HepG2 (cell line): Measurements from ENCODE around the gene GPR31. TPM values are rescaled to one million over a fixed set of nuclear protein-coding genes. Genes with fewer than 3 reads are reported as not detected.

Source experiments
- ATAC-seq: fragments of 200-7000 bp; cut with Tn5 transposase; 3 replicates; pipeline ENCODE4 v1.9.1; 2020; ENCODE audit warnings: mild to moderate bottlenecking, moderate library complexity
- BruUV-seq: library from RNA; stranded (reverse); fragments of 400-500 nt; replicated peaks from 2 replicates; lab custom pipeline; 2021; lab: Mats Ljungman, UMichigan
- CTCF ChIA-PET: fragments of 300-600 bp; formaldehyde crosslinking; extraction: SDS; loops from one replicate; lab custom pipeline; 2021; ENCODE audit warnings: low total read pairs, inconsistent platforms, low intra/inter-chr PET ratio; lab: Yijun Ruan, JAX
- POLR2A ChIA-PET: fragments of 350-600 bp; sonication (Branson Sonifier 250); formaldehyde crosslinking; loops from one replicate; lab custom pipeline; 2020; ENCODE audit warnings: antibody characterized with exemption, inconsistent platforms; lab: Yijun Ruan, JAX
- DNase-seq: peaks from one replicate; pipeline ENCODE4 v3.0.0-alpha.2; 2015; ENCODE audit warnings: low spot score
- FAIRE-seq: peaks from 3 replicates; lab custom pipeline; 2011; peaks lifted over from hg19 to GRCh38; lab: Jason Lieb, UNC
- H2AFZ ChIP-seq: one replicate; pipeline ENCODE4 v1.6.1; 2011; ENCODE audit warnings: low read length, inconsistent platforms
- H3K27ac ChIP-seq: fragments of 300-600 bp; 3 replicates; pipeline ENCODE4 v1.8.0; 2011; ENCODE audit warnings: mixed run types, mild to moderate bottlenecking, mixed read lengths, low read length, inconsistent platforms; ENCODE audit not compliant: insufficient read depth; ENCODE audit errors: extremely low read length
- H3K27me3 ChIP-seq, 2 experiments: fragments of 200-600 bp in 1 of 2; 2 replicates in 1 of 2; 3 replicates in 1 of 2; pipeline versions ENCODE4 v1.6.0 to v1.8.0; 2011; ENCODE audit warnings: low read length in 2 of 2, mild to moderate bottlenecking in 2 of 2, moderate library complexity in 2 of 2, inconsistent platforms in 1 of 2; ENCODE audit not compliant: insufficient read depth in 2 of 2, control insufficient read depth in 1 of 2
- H3K36me3 ChIP-seq, 2 experiments: fragments of 200-600 bp in 1 of 2; replicated peaks in 1 of 2; 2 replicates in 1 of 2; 3 replicates in 1 of 2; pipeline versions ENCODE4 v1.5.1 to v1.8.0; 2011; ENCODE audit warnings: low read length in 2 of 2, inconsistent platforms in 1 of 2; ENCODE audit not compliant: insufficient read depth in 2 of 2, control insufficient read depth in 1 of 2
- H3K4me1 ChIP-seq: 2 replicates; pipeline ENCODE4 v1.5.1; 2012; ENCODE audit warnings: low read length, inconsistent platforms; ENCODE audit not compliant: insufficient read depth
- H3K4me2 ChIP-seq: 2 replicates; pipeline ENCODE4 v1.6.0; 2011; ENCODE audit warnings: low read depth, low read length, inconsistent platforms
- H3K4me3 ChIP-seq, 3 experiments: fragments of 200-600 bp in 1 of 3; sonication (generic), shearing (Covaris generic) in 1 of 3; replicated peaks in 1 of 3; 2 replicates each; pipeline ENCODE4 v1.5.1; 2011 to 2016; ENCODE audit warnings: low read length in 3 of 3, inconsistent platforms in 2 of 3, low read depth in 2 of 3, mild to moderate bottlenecking in 2 of 3, control low read depth in 1 of 3, mixed read lengths in 1 of 3; ENCODE audit not compliant: insufficient read depth in 1 of 3
- H3K79me2 ChIP-seq: one replicate; pipeline ENCODE4 v1.6.1; 2011; ENCODE audit warnings: low read length, inconsistent platforms; ENCODE audit not compliant: insufficient read depth
- H3K9ac ChIP-seq: 2 replicates; pipeline ENCODE4 v1.6.0; 2011; ENCODE audit warnings: mild to moderate bottlenecking, low read depth, low read length, inconsistent platforms; ENCODE audit not compliant: insufficient read depth
- H3K9me3 ChIP-seq: 2 replicates; pipeline ENCODE4 v1.5.1; 2012; ENCODE audit warnings: mild to moderate bottlenecking, low read length
- H4K20me1 ChIP-seq: 2 replicates; pipeline ENCODE4 v1.6.0; 2011; ENCODE audit warnings: inconsistent platforms, mild to moderate bottlenecking, low read length, moderate library complexity; ENCODE audit not compliant: insufficient read depth
- AKAP8 ChIP-seq: sonication (generic); formaldehyde crosslinking; IDR thresholded peaks from 2 replicates; pipeline ENCODE4 v1.5.1; 2020; ENCODE audit warnings: mild to moderate bottlenecking, missing genetic modification reagents
- DNMT1 ChIP-seq: sonication (generic); formaldehyde crosslinking; IDR thresholded peaks from 2 replicates; pipeline ENCODE4 v1.5.1; 2020; ENCODE audit warnings: mild to moderate bottlenecking, missing genetic modification reagents
- FOXO1 ChIP-seq: sonication (generic); formaldehyde crosslinking; IDR thresholded peaks from 2 replicates; pipeline ENCODE4 v1.4.0; 2020; ENCODE audit warnings: missing genetic modification reagents
- HNRNPLL ChIP-seq: fragments of 200-400 bp; formaldehyde crosslinking; IDR thresholded peaks from 2 replicates; pipeline ENCODE4 v1.6.1; 2017; ENCODE audit warnings: mild to moderate bottlenecking, low read depth, low read length; ENCODE audit not compliant: poor library complexity, severe bottlenecking
- ISL2 ChIP-seq: sonication (generic); formaldehyde crosslinking; IDR thresholded peaks from 2 replicates; pipeline ENCODE4 v1.5.0; 2020; ENCODE audit warnings: missing genetic modification reagents
- KLF6 ChIP-seq: IDR thresholded peaks from 2 replicates; pipeline ENCODE4 v1.8.0; 2016; ENCODE audit warnings: missing biosample characterization, missing genetic modification reagents
- MEIS1 ChIP-seq: sonication (generic); formaldehyde crosslinking; IDR thresholded peaks from 2 replicates; pipeline ENCODE4 v1.9.0; 2021; ENCODE audit warnings: mild to moderate bottlenecking, missing genetic modification reagents, moderate library complexity, borderline replicate concordance
- MIER3 ChIP-seq: IDR thresholded peaks from 2 replicates; pipeline ENCODE4 v1.6.1; 2016; ENCODE audit warnings: missing compliant biosample characterization, borderline replicate concordance
- RCOR2 ChIP-seq: IDR thresholded peaks from 2 replicates; pipeline ENCODE4 v1.6.1; 2016; ENCODE audit warnings: missing biosample characterization, missing genetic modification reagents
- SPEN ChIP-seq: sonication (generic); formaldehyde crosslinking; IDR thresholded peaks from 2 replicates; pipeline ENCODE4 v1.5.1; 2020; ENCODE audit warnings: low read depth, mild to moderate bottlenecking, missing genetic modification reagents
- SUZ12 ChIP-seq: fragments of 150-350 bp; IDR thresholded peaks from 2 replicates; pipeline ENCODE4 v1.6.1; 2014; ENCODE audit warnings: low read depth, low read length
- ZFX ChIP-seq: sonication (generic); formaldehyde crosslinking; IDR thresholded peaks from 2 replicates; pipeline ENCODE4 v1.4.0; 2020; ENCODE audit warnings: mild to moderate bottlenecking, low read depth, missing genetic modification reagents, moderate library complexity
- ZNF124 ChIP-seq: sonication (generic); formaldehyde crosslinking; IDR thresholded peaks from 2 replicates; pipeline ENCODE4 v1.4.0; 2020; ENCODE audit warnings: missing genetic modification reagents
- ZNF331 ChIP-seq: sonication (generic); formaldehyde crosslinking; IDR thresholded peaks from 2 replicates; pipeline ENCODE4 v1.4.0; 2020; ENCODE audit warnings: missing genetic modification reagents
- ZNF337 ChIP-seq: sonication (generic); formaldehyde crosslinking; IDR thresholded peaks from 2 replicates; pipeline ENCODE4 v1.5.1; 2020; ENCODE audit warnings: missing genetic modification reagents, low read depth, mild to moderate bottlenecking, borderline replicate concordance
- WGBS: methylation state at CpG from one replicate; pipeline ENCODE4 v1.1.6; 2017; ENCODE audit warnings: low lambda C conversion rate; 5-methylcytosine and 5-hydroxymethylcytosine counted together
- in situ Hi-C: cut with HindIII; loops from 2 replicates; pipeline ENCODE4 v1.10.0; 2017; ENCODE audit warnings: low pct_unique_long_range_greater_than_20kb; ENCODE audit not compliant: extremely low pct_ligation_motif_present
- intact Hi-C: fragments of 100-400 bp; cut with micrococcal nuclease; formaldehyde crosslinking; loops from one replicate; pipeline ENCODE4 v1.10.0; 2022; ENCODE audit not compliant: unreplicated experiment
- polyA plus RNA-seq, 8 experiments: library from polyadenylated mRNA; depleted of rRNA in 3 of 8; stranded (reverse) in 7 of 8; unstranded in 1 of 8; fragments of >200 nt; fragmentation: Illumina TruSeq in 4 of 8; extraction: Trizol in 4 of 8; gene quantifications; 2 replicates each; pipeline versions ENCODE4 v1.2.1 to v1.2.3, GENCODE V29; 2011 to 2016; ENCODE audit warnings: low read depth in 4 of 8, missing spikeins in 1 of 8, mixed read lengths in 1 of 8; ENCODE audit not compliant: insufficient read depth in 1 of 8
- total RNA-seq, 5 experiments: library from RNA; depleted of rRNA; stranded (reverse); fragments of >200 nt; fragmentation: Illumina TruSeq; extraction: Trizol; gene quantifications; 2 replicates each; pipeline ENCODE4 v1.2.3, GENCODE V29; 2016; ENCODE audit warnings: low read depth in 1 of 5
- TF ChIP-seq, protein P1 (sequence below): IDR thresholded peaks from 2 replicates; pipeline ENCODE4 v1.6.1; 2016; ENCODE audit warnings: low read depth, borderline replicate concordance
- TF ChIP-seq, protein P2 (sequence below): sonication (generic); formaldehyde crosslinking; IDR thresholded peaks from 2 replicates; pipeline ENCODE4 v1.8.1; 2023; ENCODE audit warnings: missing genetic modification reagents, mild to moderate bottlenecking, borderline replicate concordance
- TF ChIP-seq, protein P3 (sequence below): sonication (generic); formaldehyde crosslinking; IDR thresholded peaks from 2 replicates; pipeline ENCODE4 v1.5.1; 2020; ENCODE audit warnings: missing genetic modification reagents, mild to moderate bottlenecking, borderline replicate concordance
- TF ChIP-seq, protein P4 (sequence below): IDR thresholded peaks from 2 replicates; pipeline ENCODE4 v1.6.1; 2016; ENCODE audit warnings: control low read depth

GPR31 gene
- total and polyA plus RNA-seq, 2 of the 13 experiments (the other 11 are each of a cell fraction or from before 2014, with no cell fraction given): not detected

DNA sequence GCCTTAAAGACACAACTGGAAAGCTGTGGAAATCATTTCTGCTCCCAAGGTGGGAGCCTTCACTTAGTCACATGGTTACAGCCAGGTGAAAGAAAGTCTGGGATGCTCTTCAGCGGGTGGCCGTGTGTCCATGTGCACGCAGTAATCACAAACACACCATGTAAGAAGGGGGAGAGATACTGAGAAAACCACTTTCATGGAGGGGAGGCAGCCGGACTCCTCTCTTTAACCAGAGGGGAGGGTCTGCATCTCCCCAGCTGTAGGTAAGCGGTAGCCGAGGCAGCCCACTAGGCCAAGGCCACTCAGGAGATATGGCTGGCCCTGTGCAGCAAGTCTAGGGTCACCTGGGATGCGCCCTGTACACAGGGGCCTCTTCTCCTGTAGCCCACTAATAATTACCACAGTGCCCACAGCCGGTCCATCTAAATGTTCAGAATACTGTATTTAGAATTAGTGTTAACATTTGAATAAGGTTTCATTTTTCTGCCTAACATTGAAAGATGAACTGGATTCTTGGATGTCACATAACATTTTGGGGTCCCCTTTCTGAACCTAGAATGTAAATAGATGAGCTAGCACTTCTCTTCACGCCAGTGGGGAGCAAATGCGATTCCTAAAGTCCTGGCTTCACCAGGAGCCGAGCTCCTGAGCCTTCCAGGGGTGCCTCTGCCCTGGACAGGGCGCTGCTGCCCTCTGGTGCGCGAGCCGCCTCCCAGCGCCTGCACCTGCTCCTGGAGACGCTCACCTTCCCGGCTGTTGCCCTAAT, 15.9 kb downstream of the GPR31 start:
- ATAC-seq (peak; percentile 88), FAIRE-seq (peak; percentile 83), DNase-seq (peak; percentile 58)
- Histone ChIP-seq H3K4me3 (peak overlapping the region in 1 of 3 experiments; percentile 41; a peak in 2 of 6 replicates), H2AFZ (no peak overlapping the region), H4K20me1 (no peaks in the 10 kb centered on the region), H3K27ac (no peak overlapping the region), H3K36me3 (peaks cover 1 to 10% of the 10 kb centered on the region in 2 experiments; a peak in 4 of 5 replicates), H3K9me3 (no peaks in the 10 kb centered on the region), H3K4me1 (peaks cover 37% of the 10 kb centered on the region), H3K79me2 (no peaks in the 10 kb centered on the region), H3K4me2 (peak overlapping the region; percentile 75), H3K9ac (0 out of 2 replicates have a peak overlapping the region, but pooled peaks have one; percentile 1), H3K27me3 (peaks cover 8 to 41% of the 10 kb centered on the region in 2 experiments; a peak in 4 of 5 replicates)
- ChIA-PET POLR2A (interaction anchor here (1.0 to 3.1 kb wide), 9 partner anchors 11 to 189 kb away, joined by 3 to 33 read pairs (median 5); partner anchors contain the start of genes CCR6, CEP43 and RNASET2), CTCF (interaction anchor here (1.0 to 3.6 kb wide), 7 partner anchors 22 to 367 kb away, joined by 3 to 28 read pairs (median 7); partner anchors contain the start of gene CEP43)
- in situ Hi-C loops (loop anchor here (5.0 to 25.0 kb wide), 2 partner anchors 130 to 365 kb away; no protein-coding TSS in a partner anchor), intact Hi-C loops (loop anchor here (1.0 to 5.0 kb wide), 6 partner anchors 19 to 356 kb away; partner anchors contain the start of gene CCR6)
- BruUV-seq: no TSS peak
- 17% methylated on average over 15 of the region's 18 CpGs for WGBS
- 0 out of 2 replicates have a peak, but pooled peaks have one; percentile 46 for TF ChIP-seq AKAP8 (CRISPR knock-in tag)
- peak; percentile 62; the same call in 1 of the 2 replicates for TF ChIP-seq ZNF331 (CRISPR knock-in tag)
- TF ChIP-seq SPEN: peak; percentile 22; the same call in 1 of the 2 replicates
- TF ChIP-seq ZFX (CRISPR knock-in tag): 0 out of 2 replicates have a peak, but pooled peaks have one; percentile 14
- TF ChIP-seq SUZ12: 0 out of 2 replicates have a peak, but pooled peaks have one; percentile 11
- no peak for TF ChIP-seq MEIS1 (CRISPR knock-in tag)
- peak; percentile 73; the same call in 1 of the 2 replicates for TF ChIP-seq ZNF124 (CRISPR knock-in tag)
- peak; percentile 62; the same call in 1 of the 2 replicates for TF ChIP-seq MIER3 (CRISPR knock-in tag)
- peak; percentile 78; the same call in 1 of the 2 replicates for TF ChIP-seq KLF6
- peak; percentile 52; the same call in 1 of the 2 replicates for TF ChIP-seq ISL2
- TF ChIP-seq HNRNPLL: peak; percentile 58
- no peak for TF ChIP-seq RCOR2 (CRISPR knock-in tag)
- TF ChIP-seq, protein P1, sequence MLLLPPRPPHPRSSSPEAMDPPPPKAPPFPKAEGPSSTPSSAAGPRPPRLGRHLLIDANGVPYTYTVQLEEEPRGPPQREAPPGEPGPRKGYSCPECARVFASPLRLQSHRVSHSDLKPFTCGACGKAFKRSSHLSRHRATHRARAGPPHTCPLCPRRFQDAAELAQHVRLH (CRISPR knock-in tag): peak; percentile 41; the same call in 1 of the 2 replicates
- TF ChIP-seq ZNF337: 0 out of 2 replicates have a peak, but pooled peaks have one; percentile 50
- TF ChIP-seq, protein P2, sequence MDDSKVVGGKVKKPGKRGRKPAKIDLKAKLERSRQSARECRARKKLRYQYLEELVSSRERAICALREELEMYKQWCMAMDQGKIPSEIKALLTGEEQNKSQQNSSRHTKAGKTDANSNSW: peak; percentile 52; the same call in 1 of the 2 replicates
- TF ChIP-seq, protein P3, sequence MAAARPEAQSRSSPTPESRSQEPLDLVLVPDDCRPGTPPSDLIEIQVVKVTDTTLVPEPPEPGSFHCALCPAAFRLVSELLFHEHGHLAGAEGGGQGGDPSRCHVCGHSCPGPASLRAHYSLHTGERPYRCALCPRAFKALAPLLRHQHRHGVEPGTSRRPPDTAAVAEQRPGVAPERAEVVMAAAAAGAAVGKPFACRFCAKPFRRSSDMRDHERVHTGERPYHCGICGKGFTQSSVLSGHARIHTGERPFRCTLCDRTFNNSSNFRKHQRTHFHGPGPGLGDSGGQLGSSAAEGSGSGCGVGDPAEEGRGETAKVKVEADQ: no peak
- peak; percentile 70; the same call in 1 of the 2 replicates for TF ChIP-seq FOXO1
- TF ChIP-seq, protein P4, sequence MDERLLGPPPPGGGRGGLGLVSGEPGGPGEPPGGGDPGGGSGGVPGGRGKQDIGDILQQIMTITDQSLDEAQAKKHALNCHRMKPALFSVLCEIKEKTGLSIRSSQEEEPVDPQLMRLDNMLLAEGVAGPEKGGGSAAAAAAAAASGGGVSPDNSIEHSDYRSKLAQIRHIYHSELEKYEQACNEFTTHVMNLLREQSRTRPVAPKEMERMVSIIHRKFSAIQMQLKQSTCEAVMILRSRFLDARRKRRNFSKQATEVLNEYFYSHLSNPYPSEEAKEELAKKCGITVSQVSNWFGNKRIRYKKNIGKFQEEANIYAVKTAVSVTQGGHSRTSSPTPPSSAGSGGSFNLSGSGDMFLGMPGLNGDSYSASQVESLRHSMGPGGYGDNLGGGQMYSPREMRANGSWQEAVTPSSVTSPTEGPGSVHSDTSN (CRISPR knock-in tag): no peak
- TF ChIP-seq DNMT1: peak; percentile 18; the same call in 1 of the 2 replicates
